PC-9 (cell line): ENCODE data around the gene BMP4.

Experiments
- CTCF ChIP-seq: fragments of 200-600 bp; sonication (generic); conservative IDR thresholded peaks from 2 replicates; pipeline ENCODE4 v1.6.1; 2017; ENCODE audit warnings: mixed run types, antibody characterized with exemption, mild to moderate bottlenecking, moderate library complexity
- EZH2 ChIP-seq: fragments of 200-600 bp; sonication (generic); IDR thresholded peaks from 2 replicates; pipeline ENCODE4 v1.8.0; 2017; ENCODE audit warnings: antibody characterized with exemption, low read depth

GRCh38 chr14:53946404-53947093, 10.1 kb downstream of the BMP4 start:
- TF ChIP-seq CTCF (no peak), EZH2 (no peak)
